GM21367 (cell line): Measurements from ENCODE around the gene TMPRSS11B.
"Not testable (repeated sequence)": the region's sequence is repeated elsewhere in the genome, so short reads cannot be mapped to it uniquely, and the experiment has no call there.

Experiments used
- ATAC-seq: cut with Tn5 transposase; IDR thresholded peaks from one replicate; pipeline ENCODE4 v1.9.1; 2021; ENCODE audit not compliant: unreplicated experiment

TMPRSS11B gene

DNA sequence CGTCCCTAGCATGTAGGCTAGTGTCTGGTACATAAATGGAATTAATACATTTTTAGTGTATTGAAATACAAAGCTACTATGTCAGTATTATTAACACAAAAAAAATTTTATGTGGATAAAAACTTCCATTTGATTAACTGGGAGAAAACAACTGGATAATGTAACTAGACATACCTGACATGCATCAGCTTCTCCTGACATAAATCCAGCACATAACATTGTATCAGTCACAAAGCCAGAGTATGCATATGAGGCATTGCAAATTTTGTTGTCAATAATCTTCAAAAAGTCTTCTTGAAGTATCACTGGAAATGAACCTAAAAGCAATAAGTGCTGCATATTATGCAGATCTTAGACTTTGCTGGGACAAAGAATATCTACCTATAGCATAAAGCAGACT, 16.9 kb downstream of the TMPRSS11B start:
- ATAC-seq, result no peak

DNA sequence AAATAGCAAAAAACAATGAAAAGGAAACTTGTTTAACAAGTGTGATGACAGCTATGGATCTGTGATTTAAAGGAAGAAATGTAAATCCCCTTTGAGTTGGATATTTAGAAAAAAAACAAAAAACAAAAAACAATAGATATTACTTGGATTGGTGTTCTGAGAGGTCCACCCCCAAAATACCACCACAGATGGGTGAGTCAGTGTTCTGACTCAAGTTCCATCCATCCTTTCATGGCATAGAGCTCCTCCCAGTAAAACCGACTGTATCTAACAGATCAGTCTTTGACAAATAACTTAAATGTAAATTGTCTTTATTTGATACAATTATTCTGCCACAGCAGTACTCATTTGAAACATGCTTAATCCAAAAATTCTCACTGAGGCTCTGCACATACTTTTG, 27.4 kb downstream of the TMPRSS11B start:
- ATAC-seq, result no peak

DNA sequence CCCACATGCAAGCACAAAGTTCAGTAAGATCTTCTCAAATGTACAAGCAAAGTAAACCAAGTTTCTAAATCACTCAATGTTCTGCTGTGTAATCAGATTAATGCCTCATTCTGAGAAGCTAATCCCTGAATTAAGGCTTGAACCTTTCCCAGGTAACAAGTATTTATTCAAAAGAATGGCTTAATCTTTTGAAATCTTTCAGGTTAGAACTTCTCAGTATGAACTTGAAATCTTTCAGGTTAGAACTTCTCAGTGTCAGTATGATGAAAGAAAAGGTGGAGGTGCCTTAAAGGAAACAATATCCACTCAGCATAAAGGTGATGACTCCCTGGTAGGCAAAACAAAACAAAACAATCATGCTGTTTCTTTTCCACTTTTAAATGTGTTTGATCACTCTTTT, 29.0 kb downstream of the TMPRSS11B start:
- no peak for ATAC-seq

DNA sequence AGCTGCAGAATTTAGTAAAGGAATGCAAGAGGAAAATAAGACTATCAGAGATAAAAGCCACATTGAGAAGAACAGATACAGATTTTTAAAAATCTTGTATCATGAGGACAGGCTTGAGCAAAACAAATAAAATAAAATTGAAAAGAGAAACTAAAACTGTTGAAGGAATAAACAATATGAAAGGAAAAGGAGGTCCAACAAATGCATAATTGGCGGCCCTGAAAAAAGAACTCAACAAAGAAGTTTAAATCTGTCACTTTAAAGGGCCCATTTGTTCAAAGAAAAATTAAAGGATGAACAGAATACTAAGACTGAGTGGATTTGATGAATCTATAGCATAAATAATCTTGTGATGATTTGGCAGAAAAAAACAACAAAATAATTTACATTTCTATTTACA, 36.5 kb downstream of the TMPRSS11B start:
- ATAC-seq, result no peak

DNA sequence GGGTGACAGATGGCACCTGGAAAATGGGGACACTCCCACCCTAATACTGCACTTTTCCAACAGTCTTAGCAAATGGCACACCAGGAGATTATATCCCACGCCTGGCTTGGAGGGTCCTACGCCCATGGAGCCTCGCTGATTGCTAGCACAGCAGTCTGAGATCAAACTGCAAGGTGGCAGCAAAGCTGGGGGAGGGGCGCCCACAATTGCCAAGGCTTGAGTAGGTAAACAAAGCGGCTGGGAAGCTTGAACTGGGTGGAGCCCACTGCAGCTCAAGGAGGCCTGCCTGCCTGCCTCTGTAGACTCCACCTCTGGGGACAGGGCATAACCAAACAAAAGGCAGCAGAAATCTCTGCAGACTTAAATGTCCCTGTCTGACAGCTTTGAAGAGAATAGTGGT, 51.2 kb downstream of the TMPRSS11B start:
- ATAC-seq, result not testable (repeated sequence)

DNA sequence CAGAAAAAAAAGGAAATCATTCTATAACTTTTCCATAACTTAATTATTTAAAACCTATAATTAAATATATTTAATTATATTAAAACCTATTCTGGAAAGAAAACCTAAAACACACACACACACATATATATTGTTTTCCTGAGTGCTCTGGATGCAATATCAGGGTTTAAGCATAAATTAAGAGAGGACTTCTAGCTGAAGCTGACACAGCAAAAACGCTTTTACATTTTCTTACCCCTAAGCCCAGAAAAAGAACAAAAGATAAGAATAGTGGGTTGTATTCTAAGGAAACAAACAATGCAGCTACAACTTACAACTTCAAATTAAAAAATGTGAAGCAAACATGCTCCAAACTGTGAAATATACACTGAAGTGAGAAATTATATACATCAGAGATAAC, 52.3 kb downstream of the TMPRSS11B start:
- ATAC-seq, result no peak

DNA sequence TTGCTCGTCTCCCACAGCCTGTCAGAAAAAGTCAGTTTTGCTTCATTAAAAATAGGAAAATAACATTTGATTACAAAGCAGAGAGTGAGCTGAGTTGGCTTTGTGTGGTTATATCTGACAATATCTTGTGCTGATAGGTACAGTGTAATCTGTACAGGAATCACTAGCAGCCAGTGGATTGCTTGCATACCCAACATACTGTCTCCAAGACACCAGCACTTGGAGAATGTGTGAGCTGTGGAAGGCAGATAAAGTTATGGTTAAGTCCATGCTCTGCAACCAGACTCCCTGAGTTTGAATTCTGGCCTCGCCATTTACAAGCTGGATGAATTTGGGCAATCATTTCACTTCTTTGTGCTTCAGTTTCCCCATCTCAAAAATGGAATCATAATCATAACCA, 58.3 kb downstream of the TMPRSS11B start:
- ATAC-seq, result no peak

DNA sequence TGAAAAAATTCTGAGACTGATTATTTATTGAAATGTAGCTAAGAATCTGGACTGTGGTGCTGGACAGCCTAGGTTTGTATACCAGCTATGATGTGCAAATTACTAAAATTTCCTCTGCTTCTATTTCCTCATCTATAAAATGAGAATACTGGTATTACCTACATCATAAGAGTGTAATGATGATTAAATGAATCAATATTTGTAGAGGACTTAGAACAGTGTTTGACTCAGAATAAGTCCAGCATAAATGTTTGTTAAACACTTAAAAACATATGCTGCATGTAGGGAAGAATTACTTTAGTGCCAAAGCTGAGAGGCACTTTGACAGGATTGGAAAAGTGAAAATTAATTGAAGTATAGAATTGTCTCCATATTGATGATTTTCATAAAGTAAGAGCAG, 60.6 kb downstream of the TMPRSS11B start:
- no peak for ATAC-seq

DNA sequence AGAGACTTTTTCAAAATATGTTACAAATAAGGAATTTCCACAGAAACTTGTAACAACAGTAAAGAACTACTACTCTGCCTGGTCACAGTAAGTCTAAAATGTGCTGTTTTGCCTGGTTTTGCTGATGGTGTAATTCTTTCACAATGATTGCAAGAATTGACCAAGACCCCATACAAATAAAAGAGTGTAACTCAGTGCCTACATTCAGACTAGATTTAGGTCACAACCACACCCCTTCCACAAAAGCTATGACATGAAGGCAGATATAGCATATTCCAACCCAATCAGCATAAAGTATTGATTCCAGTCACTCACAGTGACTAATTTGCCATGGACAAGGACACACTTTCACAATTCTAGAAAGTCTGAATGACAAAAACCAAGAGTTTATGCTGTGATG, 62.1 kb downstream of the TMPRSS11B start:
- ATAC-seq, result no peak

DNA sequence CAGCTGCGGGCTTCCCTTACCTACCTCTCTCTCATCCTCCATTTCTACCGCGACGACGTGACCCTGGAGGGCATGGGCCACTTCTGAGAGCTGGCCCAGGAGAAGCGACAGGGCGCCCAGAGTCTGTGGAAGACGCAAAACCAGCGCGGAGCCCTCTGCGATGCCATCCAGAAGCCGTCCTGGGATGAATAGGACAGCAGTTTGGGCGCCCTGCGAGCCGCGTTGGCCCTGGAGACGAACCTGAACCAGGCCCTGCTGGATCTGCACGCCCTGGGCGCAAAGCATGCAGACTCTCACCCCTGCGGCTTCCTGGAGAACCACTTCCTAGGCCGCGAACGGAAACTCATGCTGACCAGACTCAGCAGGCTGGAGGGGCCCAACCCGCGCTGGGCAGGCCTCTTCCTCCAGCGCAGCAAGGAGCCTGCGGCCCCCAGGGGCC, 63.1 kb downstream of the TMPRSS11B start:
- no peak for ATAC-seq

DNA sequence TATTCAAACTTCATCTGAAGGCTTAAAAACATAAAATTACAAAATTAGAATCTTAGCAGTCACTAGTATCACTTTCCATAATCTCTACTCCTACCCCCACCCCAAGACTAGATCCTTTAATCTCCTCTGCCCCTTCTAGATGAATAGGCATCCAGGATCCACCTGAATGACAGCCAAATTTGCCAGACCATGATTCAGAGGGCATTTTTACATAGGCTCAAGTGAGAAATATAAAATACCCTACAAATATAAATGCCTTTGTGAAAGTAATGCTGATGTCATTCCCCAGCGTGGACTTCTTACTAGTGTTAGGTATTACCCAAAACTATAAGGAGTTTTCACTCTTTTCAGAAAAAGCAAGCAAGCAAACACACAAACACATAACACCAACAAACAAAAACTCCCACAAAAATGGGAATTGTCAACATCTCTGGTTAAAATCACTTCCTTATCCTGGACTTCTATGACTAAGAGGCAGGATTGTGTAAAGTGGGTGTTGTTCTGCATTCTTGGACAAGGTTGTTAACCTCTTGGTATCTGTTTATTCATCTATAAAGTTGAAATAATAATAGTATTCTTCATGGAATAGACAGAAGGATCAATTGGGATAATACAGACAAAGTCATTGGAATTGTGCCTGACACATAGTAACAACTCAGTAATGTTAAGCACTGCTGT, 64.5 kb downstream of the TMPRSS11B start:
- ATAC-seq, result no peak

DNA sequence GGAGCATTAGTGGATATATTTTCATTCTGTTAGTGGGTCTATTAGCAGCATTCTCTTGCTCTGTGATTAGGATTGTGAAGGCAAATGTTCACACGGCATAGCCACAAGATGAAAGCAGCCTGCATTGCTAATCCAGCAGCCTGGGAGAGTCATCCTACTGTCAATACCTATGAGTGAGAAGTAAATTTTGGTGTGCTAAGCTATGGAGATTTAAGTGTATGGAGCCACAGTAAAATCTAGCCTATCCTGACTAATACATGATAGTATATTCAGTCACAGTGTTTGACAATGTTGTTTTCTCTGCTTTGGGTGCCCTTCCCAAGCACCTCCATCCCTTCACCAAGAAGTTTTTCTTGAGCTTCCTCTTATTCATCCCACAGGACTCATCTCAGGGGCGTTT, 68.6 kb downstream of the TMPRSS11B start:
- ATAC-seq, result no peak
